KMS-11 (cell line): ENCODE data around the gene SETBP1.

Experiments
- H2AFZ ChIP-seq: fragments of 200-600 bp; sonication (generic); 2 replicates; pipeline ENCODE4 v1.6.1; 2016; ENCODE audit warnings: antibody characterized with exemption, mixed run types, low read depth
- H3K27ac ChIP-seq: fragments of 200-600 bp; sonication (generic); 2 replicates; pipeline ENCODE4 v1.6.1; 2016; ENCODE audit warnings: mild to moderate bottlenecking, mixed run types
- H3K27me3 ChIP-seq: fragments of 200-600 bp; sonication (generic); 2 replicates; pipeline ENCODE4 v1.6.1; 2017; ENCODE audit warnings: mild to moderate bottlenecking, low read depth, mixed run types, moderate library complexity; ENCODE audit not compliant: insufficient read depth
- H3K36me3 ChIP-seq: fragments of 200-600 bp; sonication (generic); 2 replicates; pipeline ENCODE4 v1.6.1; 2017; ENCODE audit warnings: mild to moderate bottlenecking, mixed run types; ENCODE audit not compliant: insufficient read depth
- H3K4me1 ChIP-seq: fragments of 200-600 bp; sonication (generic); 2 replicates; pipeline ENCODE4 v1.6.1; 2016; ENCODE audit warnings: mild to moderate bottlenecking, low read depth, mixed run types; ENCODE audit not compliant: poor library complexity, severe bottlenecking
- H3K4me2 ChIP-seq: fragments of 200-600 bp; sonication (generic); 2 replicates; pipeline ENCODE4 v1.7.0; 2016; ENCODE audit warnings: mild to moderate bottlenecking, mixed run types
- H3K4me3 ChIP-seq: fragments of 200-600 bp; sonication (generic); IDR thresholded peaks from 2 replicates; pipeline ENCODE4 v1.6.1; 2017; ENCODE audit warnings: low read depth, low read length, mixed read lengths; ENCODE audit not compliant: insufficient read depth
- H3K79me2 ChIP-seq: fragments of 200-600 bp; sonication (generic); 2 replicates; pipeline ENCODE4 v1.6.1; 2016; ENCODE audit warnings: low read depth, mixed run types; ENCODE audit not compliant: insufficient read depth
- H3K9ac ChIP-seq: fragments of 200-600 bp; sonication (generic); 2 replicates; pipeline ENCODE4 v1.6.1; 2016; ENCODE audit warnings: mild to moderate bottlenecking, mixed run types
- H4K20me1 ChIP-seq: fragments of 200-600 bp; sonication (generic); 2 replicates; pipeline ENCODE4 v1.6.1; 2016; ENCODE audit warnings: mild to moderate bottlenecking, mixed run types; ENCODE audit not compliant: insufficient read depth
- TF ChIP-seq, protein P1 (sequence below): fragments of 200-600 bp; sonication (generic); conservative IDR thresholded peaks from 2 replicates; pipeline ENCODE4 v1.6.1; 2017; ENCODE audit warnings: low read depth, mild to moderate bottlenecking, antibody characterized with exemption, low read length, moderate library complexity, mixed read lengths

Gene SETBP1

GRCh38 chr18:44699572-44700261 is 19.0 kb downstream of the SETBP1 start:
- Histone ChIP-seq H3K4me2 (no peak overlapping the region), H3K79me2 (peaks cover 59% of the 10 kb centered on the region; the same call in 1 of the 2 replicates), H2AFZ (no peak overlapping the region), H4K20me1 (no peaks in the 10 kb centered on the region), H3K27ac (no peak overlapping the region), H3K27me3 (no peaks in the 10 kb centered on the region), H3K4me3 (no peak overlapping the region), H3K4me1 (peaks cover 64% of the 10 kb centered on the region), H3K9ac (no peak overlapping the region), H3K36me3 (no peaks in the 10 kb centered on the region; the same call in 1 of the 2 replicates)
- TF ChIP-seq, protein P1, sequence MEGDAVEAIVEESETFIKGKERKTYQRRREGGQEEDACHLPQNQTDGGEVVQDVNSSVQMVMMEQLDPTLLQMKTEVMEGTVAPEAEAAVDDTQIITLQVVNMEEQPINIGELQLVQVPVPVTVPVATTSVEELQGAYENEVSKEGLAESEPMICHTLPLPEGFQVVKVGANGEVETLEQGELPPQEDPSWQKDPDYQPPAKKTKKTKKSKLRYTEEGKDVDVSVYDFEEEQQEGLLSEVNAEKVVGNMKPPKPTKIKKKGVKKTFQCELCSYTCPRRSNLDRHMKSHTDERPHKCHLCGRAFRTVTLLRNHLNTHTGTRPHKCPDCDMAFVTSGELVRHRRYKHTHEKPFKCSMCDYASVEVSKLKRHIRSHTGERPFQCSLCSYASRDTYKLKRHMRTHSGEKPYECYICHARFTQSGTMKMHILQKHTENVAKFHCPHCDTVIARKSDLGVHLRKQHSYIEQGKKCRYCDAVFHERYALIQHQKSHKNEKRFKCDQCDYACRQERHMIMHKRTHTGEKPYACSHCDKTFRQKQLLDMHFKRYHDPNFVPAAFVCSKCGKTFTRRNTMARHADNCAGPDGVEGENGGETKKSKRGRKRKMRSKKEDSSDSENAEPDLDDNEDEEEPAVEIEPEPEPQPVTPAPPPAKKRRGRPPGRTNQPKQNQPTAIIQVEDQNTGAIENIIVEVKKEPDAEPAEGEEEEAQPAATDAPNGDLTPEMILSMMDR: no peak

DNA sequence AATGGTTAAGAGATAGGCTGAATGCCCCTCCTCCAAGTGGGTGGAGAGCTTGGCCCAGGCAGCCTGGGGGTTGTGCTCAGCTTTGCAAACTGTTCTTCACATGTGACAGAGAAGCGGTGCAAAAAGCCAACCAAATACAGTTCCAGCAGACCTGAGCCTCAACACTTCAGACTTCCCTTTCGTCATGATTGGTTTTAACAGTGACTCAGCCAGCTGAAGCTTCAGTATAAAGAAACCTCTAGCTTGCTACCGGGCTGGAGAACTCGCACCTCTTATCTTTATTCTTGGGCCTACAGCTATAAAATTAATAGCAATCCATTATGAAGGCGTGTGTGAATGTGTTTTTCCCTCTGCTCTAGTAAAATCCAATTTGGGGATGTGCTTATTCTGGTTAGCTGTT is 20.0 kb downstream of the SETBP1 start:
- no peak overlapping the region for H3K4me2 ChIP-seq

DNA sequence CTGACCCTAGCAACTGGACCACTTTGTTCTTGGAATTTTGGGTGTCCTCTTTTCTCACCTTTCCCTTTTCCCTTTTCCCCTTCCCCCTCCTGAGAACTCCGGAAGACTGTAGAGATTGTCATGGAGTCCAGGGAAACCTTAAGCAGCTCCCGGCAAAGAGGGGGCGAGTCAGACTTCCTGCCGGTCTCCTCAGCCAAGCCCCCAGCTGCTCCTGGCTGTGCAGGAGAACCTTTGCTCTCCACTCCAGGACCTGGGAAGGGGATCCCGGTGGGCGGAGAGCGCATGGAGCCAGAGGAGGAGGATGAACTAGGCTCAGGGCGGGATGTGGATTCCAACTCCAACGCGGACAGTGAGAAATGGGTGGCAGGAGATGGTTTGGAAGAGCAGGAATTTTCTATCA is 20.5 kb downstream of the SETBP1 start:
- H3K79me2 ChIP-seq: peaks cover 59% of the 10 kb centered on the region; the same call in 1 of the 2 replicates
- no peak overlapping the region for H3K4me3 ChIP-seq
- H3K27me3 ChIP-seq: no peaks in the 10 kb centered on the region
- no peak overlapping the region for H3K4me2 ChIP-seq
- H2AFZ ChIP-seq: no peak overlapping the region
- no peak overlapping the region for H3K27ac ChIP-seq
- no peaks in the 10 kb centered on the region for H4K20me1 ChIP-seq
- no peak overlapping the region for H3K9ac ChIP-seq
- peaks cover 74% of the 10 kb centered on the region for H3K4me1 ChIP-seq
- TF ChIP-seq, protein P1: no peak
- no peaks in the 10 kb centered on the region; the same call in 1 of the 2 replicates for H3K36me3 ChIP-seq

More for the DNA sequence above, 20.0 kb downstream of the SETBP1 start:
- Histone ChIP-seq H3K27ac (no peak overlapping the region), H3K9ac (no peak overlapping the region), H2AFZ (no peak overlapping the region), H3K27me3 (no peaks in the 10 kb centered on the region), H3K79me2 (peaks cover 59% of the 10 kb centered on the region; the same call in 1 of the 2 replicates), H4K20me1 (no peaks in the 10 kb centered on the region), H3K4me3 (no peak overlapping the region), H3K4me1 (peaks cover 68% of the 10 kb centered on the region), H3K36me3 (no peaks in the 10 kb centered on the region; the same call in 1 of the 2 replicates)
- TF ChIP-seq, protein P1: no peak

DNA sequence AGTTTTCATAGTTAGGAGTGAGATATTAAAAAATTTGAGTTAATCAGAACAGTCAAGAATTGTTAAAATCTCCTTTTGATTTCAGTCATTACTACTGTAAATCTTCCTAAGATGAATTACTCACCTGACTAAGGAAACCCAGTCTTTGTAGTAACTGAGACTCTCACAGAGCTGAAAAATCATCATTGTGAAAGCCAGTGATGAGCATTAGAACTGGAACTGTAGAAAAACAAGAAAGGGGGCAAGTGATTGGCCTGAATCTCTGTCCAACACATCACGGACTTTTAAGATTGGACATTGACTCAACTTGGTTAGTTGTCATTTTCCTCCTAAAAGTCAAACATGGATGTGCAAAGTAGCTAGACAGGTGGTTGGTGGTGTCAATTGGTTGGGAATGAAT is 21.9 kb downstream of the SETBP1 start:
- Histone ChIP-seq H3K27me3 (no peaks in the 10 kb centered on the region), H3K79me2 (peaks cover 60% of the 10 kb centered on the region), H2AFZ (no peak overlapping the region), H3K4me2 (no peak overlapping the region; the same call in 1 of the 2 replicates), H4K20me1 (no peaks in the 10 kb centered on the region), H3K27ac (no peak overlapping the region), H3K9ac (no peak overlapping the region), H3K36me3 (no peaks in the 10 kb centered on the region; the same call in 1 of the 2 replicates), H3K4me1 (peaks cover 88% of the 10 kb centered on the region), H3K4me3 (no peak overlapping the region)
- TF ChIP-seq, protein P1: no peak
